NCI-H524 (cell line): Measurements from ENCODE around the gene PMPCA.

Experiments used
- DNase-seq, 2 experiments: peaks; one replicate each; lab custom pipeline; 2025; lab: John Stamatoyannopoulos, UW

PMPCA gene

GRCh38 chr9:136373300-136374182, 36.9 kb upstream of the PMPCA start, which contains the start of gene CARD9:
TSS of gene CARD9 (minus strand) at chr9:136373669. CDS start at chr9:136372078, 1,591 bp downstream.
- peak; percentile 70 to 74 for DNase-seq

GRCh38 chr9:136374183-136374575, 36.3 kb upstream of the PMPCA start:
- no peak for DNase-seq

- no peak for DNase-seq
Measured at GRCh38 chr9:136375096-136375495, 35.4 kb upstream of the PMPCA start.

- DNase-seq = no peak
Measured at GRCh38 chr9:136376457-136376856, 34.0 kb upstream of the PMPCA start.

- no peak for DNase-seq
Measured at GRCh38 chr9:136377341-136378169, 32.9 kb upstream of the PMPCA start.

- DNase-seq = no peak
Measured at GRCh38 chr9:136378170-136379002, 32.1 kb upstream of the PMPCA start.

GRCh38 chr9:136379003-136379287, 31.5 kb upstream of the PMPCA start:
- DNase-seq = no peak

- no peak for DNase-seq
Measured at GRCh38 chr9:136379401-136379800, 31.1 kb upstream of the PMPCA start.

- no peak for DNase-seq
Measured at GRCh38 chr9:136379891-136380290, 30.6 kb upstream of the PMPCA start.

- no peak for DNase-seq
Measured at GRCh38 chr9:136380381-136380780, 30.1 kb upstream of the PMPCA start.

GRCh38 chr9:136381311-136381710, 29.1 kb upstream of the PMPCA start:
- DNase-seq = no peak

GRCh38 chr9:136381966-136382513, 28.4 kb upstream of the PMPCA start:
- no peak for DNase-seq

- no peak for DNase-seq
Measured at GRCh38 chr9:136383436-136383835, 27.0 kb upstream of the PMPCA start.

GRCh38 chr9:136385015-136385414, 25.4 kb upstream of the PMPCA start:
- no peak for DNase-seq

- DNase-seq = peak in 1 of 2 experiments; percentile 50
Measured at GRCh38 chr9:136386018-136386417, 24.4 kb upstream of the PMPCA start.

- no peak for DNase-seq
Measured at GRCh38 chr9:136387217-136387616, 23.2 kb upstream of the PMPCA start.

- DNase-seq = no peak
Measured at GRCh38 chr9:136389396-136389795, 21.1 kb upstream of the PMPCA start.

GRCh38 chr9:136391737-136392537, 18.5 kb upstream of the PMPCA start:
- DNase-seq = no peak

- no peak for DNase-seq
Measured at GRCh38 chr9:136392538-136393449, 17.7 kb upstream of the PMPCA start.

GRCh38 chr9:136393531-136393930, 16.9 kb upstream of the PMPCA start:
- DNase-seq = no peak
